Measurements from ENCODE around the gene MARCHF10. TPM values are rescaled to one million over a fixed set of nuclear protein-coding genes. Genes with fewer than 3 reads are reported as not detected.

The MARCHF10 gene
- total and polyA plus RNA-seq, 2 experiments from 2014 or later = not detected

- H4K20me1 ChIP-seq (ENCODE audit: insufficient read depth, poor library complexity, severe bottlenecking) = no peaks in the 10 kb centered on the region
- no peak overlapping the region for H2AFZ ChIP-seq
- no peaks in the 10 kb centered on the region for H3K9me2 ChIP-seq (replicated peaks; ENCODE audit: insufficient read depth)
- 95% methylated on average over 4 of the region's 4 CpGs for WGBS (ENCODE audit: low lambda C conversion rate, missing lambda C conversion rate)
- no peaks in the 10 kb centered on the region for H3K9me3 ChIP-seq (ENCODE audit: low read depth)
- no peaks in the 10 kb centered on the region for H3K4me1 ChIP-seq (ENCODE audit: insufficient read depth)
- no peak for TF ChIP-seq EZH2 (IDR thresholded peaks at IDR 0.05; ENCODE audit: borderline replicate concordance)
- TF ChIP-seq, protein P1, sequence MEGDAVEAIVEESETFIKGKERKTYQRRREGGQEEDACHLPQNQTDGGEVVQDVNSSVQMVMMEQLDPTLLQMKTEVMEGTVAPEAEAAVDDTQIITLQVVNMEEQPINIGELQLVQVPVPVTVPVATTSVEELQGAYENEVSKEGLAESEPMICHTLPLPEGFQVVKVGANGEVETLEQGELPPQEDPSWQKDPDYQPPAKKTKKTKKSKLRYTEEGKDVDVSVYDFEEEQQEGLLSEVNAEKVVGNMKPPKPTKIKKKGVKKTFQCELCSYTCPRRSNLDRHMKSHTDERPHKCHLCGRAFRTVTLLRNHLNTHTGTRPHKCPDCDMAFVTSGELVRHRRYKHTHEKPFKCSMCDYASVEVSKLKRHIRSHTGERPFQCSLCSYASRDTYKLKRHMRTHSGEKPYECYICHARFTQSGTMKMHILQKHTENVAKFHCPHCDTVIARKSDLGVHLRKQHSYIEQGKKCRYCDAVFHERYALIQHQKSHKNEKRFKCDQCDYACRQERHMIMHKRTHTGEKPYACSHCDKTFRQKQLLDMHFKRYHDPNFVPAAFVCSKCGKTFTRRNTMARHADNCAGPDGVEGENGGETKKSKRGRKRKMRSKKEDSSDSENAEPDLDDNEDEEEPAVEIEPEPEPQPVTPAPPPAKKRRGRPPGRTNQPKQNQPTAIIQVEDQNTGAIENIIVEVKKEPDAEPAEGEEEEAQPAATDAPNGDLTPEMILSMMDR (IDR thresholded peaks at IDR 0.05; ENCODE audit: poor library complexity) = no peak
- TF ChIP-seq EZH2phosphoT487 (IDR thresholded peaks at IDR 0.05; ENCODE audit: low read depth, severe bottlenecking, unreplicated experiment) = no peak
- H3K27ac ChIP-seq = no peak overlapping the region
- H3K79me2 ChIP-seq = no peaks in the 10 kb centered on the region
- DNase-seq (ENCODE audit: low spot score) = no peak
- no peaks in the 10 kb centered on the region for H3K36me3 ChIP-seq (replicated peaks; ENCODE audit: insufficient read depth, low read depth)
- no peak overlapping the region for H3K4me2 ChIP-seq
- no peak overlapping the region for H3K4me3 ChIP-seq
- H3K27me3 ChIP-seq = no peaks in the 10 kb centered on the region
These were observed 135.2 kb downstream of the MARCHF10 start for GRCh38 chr17:62672957-62673356.

DNA sequence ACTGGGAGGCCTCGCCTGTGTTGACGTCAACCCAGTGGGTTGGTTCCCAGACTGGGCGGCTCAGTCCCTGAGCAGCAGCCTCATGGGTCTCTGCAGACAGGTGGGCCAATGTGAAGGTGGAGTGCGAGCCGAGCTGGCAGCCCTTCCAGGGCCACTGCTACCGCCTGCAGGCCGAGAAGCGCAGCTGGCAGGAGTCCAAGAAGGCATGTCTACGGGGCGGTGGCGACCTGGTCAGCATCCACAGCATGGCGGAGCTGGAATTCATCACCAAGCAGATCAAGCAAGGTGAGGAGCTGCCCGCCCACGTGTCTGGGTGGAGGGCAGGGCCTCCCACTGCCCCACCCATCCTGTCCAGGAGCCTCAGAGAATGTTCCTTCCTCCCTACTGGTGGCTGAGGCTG, 136.6 kb downstream of the MARCHF10 start:
- Histone ChIP-seq H3K9me3 (ENCODE audit: low read depth) (no peaks in the 10 kb centered on the region), H4K20me1 (ENCODE audit: insufficient read depth, poor library complexity, severe bottlenecking) (no peaks in the 10 kb centered on the region), H3K79me2 (no peaks in the 10 kb centered on the region), H3K9me2 (replicated peaks; ENCODE audit: insufficient read depth) (no peaks in the 10 kb centered on the region), H3K27ac (no peak overlapping the region), H3K27me3 (no peaks in the 10 kb centered on the region), H3K4me3 (no peak overlapping the region), H3K4me2 (no peak overlapping the region), H3K36me3 (replicated peaks; ENCODE audit: insufficient read depth, low read depth) (no peaks in the 10 kb centered on the region), H3K4me1 (ENCODE audit: insufficient read depth) (no peaks in the 10 kb centered on the region), H2AFZ (no peak overlapping the region)
- no peak for TF ChIP-seq EZH2 (IDR thresholded peaks at IDR 0.05; ENCODE audit: borderline replicate concordance)
- TF ChIP-seq, protein P1 (IDR thresholded peaks at IDR 0.05; ENCODE audit: poor library complexity) = no peak
- no peak for TF ChIP-seq EZH2phosphoT487 (IDR thresholded peaks at IDR 0.05; ENCODE audit: low read depth, severe bottlenecking, unreplicated experiment)
- WGBS (ENCODE audit: low lambda C conversion rate, missing lambda C conversion rate) = 83% methylated on average over 14 of the region's 14 CpGs
- no peak for DNase-seq (ENCODE audit: low spot score)

GRCh38 chr17:62670202-62670821, 137.8 kb downstream of the MARCHF10 start:
- H3K4me3 ChIP-seq = no peak overlapping the region
- H3K9me2 ChIP-seq (replicated peaks; ENCODE audit: insufficient read depth) = no peaks in the 10 kb centered on the region
- no peaks in the 10 kb centered on the region for H3K9me3 ChIP-seq (ENCODE audit: low read depth)
- no peaks in the 10 kb centered on the region for H4K20me1 ChIP-seq (ENCODE audit: insufficient read depth, poor library complexity, severe bottlenecking)
- H2AFZ ChIP-seq = no peak overlapping the region
- no peaks in the 10 kb centered on the region for H3K4me1 ChIP-seq (ENCODE audit: insufficient read depth)
- no peaks in the 10 kb centered on the region for H3K27me3 ChIP-seq
- 97% methylated on average over 24 of the region's 24 CpGs for WGBS (ENCODE audit: low lambda C conversion rate, missing lambda C conversion rate)
- TF ChIP-seq, protein P1 (IDR thresholded peaks at IDR 0.05; ENCODE audit: poor library complexity) = no peak
- TF ChIP-seq EZH2 (IDR thresholded peaks at IDR 0.05; ENCODE audit: borderline replicate concordance) = no peak
- no peak for TF ChIP-seq EZH2phosphoT487 (IDR thresholded peaks at IDR 0.05; ENCODE audit: low read depth, severe bottlenecking, unreplicated experiment)
- no peaks in the 10 kb centered on the region for H3K36me3 ChIP-seq (replicated peaks; ENCODE audit: insufficient read depth, low read depth)
- no peak for DNase-seq (ENCODE audit: low spot score)
- H3K79me2 ChIP-seq = no peaks in the 10 kb centered on the region
- H3K27ac ChIP-seq = no peak overlapping the region
- H3K4me2 ChIP-seq = no peak overlapping the region

All from hepatocyte (in vitro differentiated cells).